Astrocyte (in vitro differentiated cells and primary cell): ENCODE results near the gene GRAMD4. TPM values are rescaled to one million over a fixed set of nuclear protein-coding genes. Genes with fewer than 3 reads are reported as not detected.

Experiments
- DNase-seq: peaks from one replicate; pipeline ENCODE4 v3.0.0-alpha.2; 2010; ENCODE audit warnings: low read depth
- FAIRE-seq: peaks from 2 replicates; lab custom pipeline; 2011; peaks lifted over from hg19 to GRCh38; lab: Jason Lieb, UNC
- H2AFZ ChIP-seq: 2 replicates; pipeline ENCODE4 v1.6.0; 2012; ENCODE audit warnings: low read depth, low read length, inconsistent platforms
- H3K27ac ChIP-seq: 2 replicates; pipeline ENCODE4 v1.5.1; 2011; ENCODE audit warnings: low read depth, low read length, inconsistent platforms
- H3K27me3 ChIP-seq: 2 replicates; pipeline ENCODE4 v1.6.0; 2011; ENCODE audit warnings: low read length, inconsistent platforms; ENCODE audit not compliant: insufficient read depth
- H3K36me3 ChIP-seq: 2 replicates; pipeline ENCODE4 v1.5.1; 2011; ENCODE audit warnings: low read length, inconsistent platforms; ENCODE audit not compliant: insufficient read depth
- H3K4me1 ChIP-seq: 2 replicates; pipeline ENCODE4 v1.5.1; 2011; ENCODE audit warnings: low read length, inconsistent platforms; ENCODE audit not compliant: insufficient read depth
- H3K4me2 ChIP-seq: 2 replicates; pipeline ENCODE4 v1.6.0; 2012; ENCODE audit warnings: low read length, inconsistent platforms
- H3K4me3 ChIP-seq: 2 replicates; pipeline ENCODE4 v1.5.1; 2011; ENCODE audit warnings: low read depth, mild to moderate bottlenecking, low read length, inconsistent platforms; ENCODE audit not compliant: insufficient read depth
- H3K79me2 ChIP-seq: 2 replicates; pipeline ENCODE4 v1.6.0; 2012; ENCODE audit warnings: mild to moderate bottlenecking, low read length, inconsistent platforms; ENCODE audit not compliant: insufficient read depth
- H3K9ac ChIP-seq: 2 replicates; pipeline ENCODE4 v1.6.0; 2012; ENCODE audit warnings: mild to moderate bottlenecking, low read length, inconsistent platforms
- H3K9me3 ChIP-seq: 2 replicates; pipeline ENCODE4 v1.5.1; 2012; ENCODE audit warnings: low read depth, mild to moderate bottlenecking, low read length, inconsistent platforms; ENCODE audit not compliant: insufficient read depth
- H4K20me1 ChIP-seq: 2 replicates; pipeline ENCODE4 v1.6.0; 2012; ENCODE audit warnings: low read length, inconsistent platforms; ENCODE audit not compliant: insufficient read depth
- H3K27ac Mint-ChIP-seq: one replicate; pipeline ENCODE4 v1.8.0; 2021; ENCODE audit warnings: mild to moderate bottlenecking, mixed read lengths; ENCODE audit not compliant: unreplicated experiment
- H3K27me3 Mint-ChIP-seq: one replicate; pipeline ENCODE4 v1.8.0; 2021; ENCODE audit warnings: low read depth, mixed read lengths; ENCODE audit not compliant: unreplicated experiment
- H3K36me3 Mint-ChIP-seq: one replicate; pipeline ENCODE4 v1.8.0; 2021; ENCODE audit warnings: low read depth, mixed read lengths; ENCODE audit not compliant: unreplicated experiment
- H3K4me1 Mint-ChIP-seq: one replicate; pipeline ENCODE4 v1.8.0; 2021; ENCODE audit warnings: low read depth, mixed read lengths; ENCODE audit not compliant: unreplicated experiment
- H3K4me3 Mint-ChIP-seq: one replicate; pipeline ENCODE4 v1.8.0; 2021; ENCODE audit warnings: mild to moderate bottlenecking, moderate library complexity, mixed read lengths; ENCODE audit not compliant: unreplicated experiment
- H3K9me3 Mint-ChIP-seq: one replicate; pipeline ENCODE4 v1.8.0; 2021; ENCODE audit warnings: mild to moderate bottlenecking, mixed read lengths; ENCODE audit not compliant: unreplicated experiment
- CTCF ChIP-seq: IDR thresholded peaks from 2 replicates; pipeline ENCODE4 v1.5.1; 2011; ENCODE audit warnings: low read depth, mild to moderate bottlenecking, inconsistent platforms, low read length, moderate library complexity; ENCODE audit not compliant: insufficient read depth
- EZH2 ChIP-seq: IDR thresholded peaks from 2 replicates; pipeline ENCODE4 v1.6.1; 2012; ENCODE audit warnings: mild to moderate bottlenecking, low read length, inconsistent platforms; ENCODE audit not compliant: insufficient read depth
- total RNA-seq: library from RNA; stranded (reverse); gene quantifications from 2 replicates; pipeline ENCODE4 v1.2.1, GENCODE V29; 2021

Gene GRAMD4
- total RNA-seq, 1 donor from 2014 or later, result 17.8 TPM

- H3K4me3 ChIP-seq, result no peak overlapping the region
- H3K27me3 ChIP-seq, result no peaks in the 10 kb centered on the region
- H3K79me2 ChIP-seq, result no peaks in the 10 kb centered on the region
- TF ChIP-seq CTCF (no peak), EZH2 (no peak)
- no peak overlapping the region for H3K27ac ChIP-seq
- H3K9ac ChIP-seq, result no peak overlapping the region
- peaks cover 2% of the 10 kb centered on the region for H3K27me3 Mint-ChIP-seq
- H3K4me1 ChIP-seq, result no peaks in the 10 kb centered on the region
- DNase-seq, result no peak
- peaks cover 15% of the 10 kb centered on the region for H4K20me1 ChIP-seq
- peaks cover 11% of the 10 kb centered on the region for H3K36me3 Mint-ChIP-seq
- H2AFZ ChIP-seq, result no peak overlapping the region
- H3K9me3 Mint-ChIP-seq, result peaks cover 4% of the 10 kb centered on the region
- peaks cover 4% of the 10 kb centered on the region for H3K4me1 Mint-ChIP-seq
- FAIRE-seq, result no peak
- H3K9me3 ChIP-seq, result no peaks in the 10 kb centered on the region
- no peak overlapping the region for H3K4me2 ChIP-seq
- H3K27ac Mint-ChIP-seq, result no peak overlapping the region
- no peak overlapping the region for H3K4me3 Mint-ChIP-seq
- H3K36me3 ChIP-seq, result no peaks in the 10 kb centered on the region
Observed at GRCh38 chr22:46631113-46631512, 10.9 kb downstream of the GRAMD4 start.

GRCh38 chr22:46632646-46633249, 12.6 kb downstream of the GRAMD4 start:
- Histone ChIP-seq H3K27ac (no peak overlapping the region), H3K79me2 (no peaks in the 10 kb centered on the region), H3K27me3 (no peaks in the 10 kb centered on the region), H2AFZ (no peak overlapping the region), H3K9me3 (no peaks in the 10 kb centered on the region), H3K36me3 (no peaks in the 10 kb centered on the region), H4K20me1 (peaks cover 10% of the 10 kb centered on the region), H3K9ac (no peak overlapping the region), H3K4me3 (no peak overlapping the region), H3K4me1 (no peaks in the 10 kb centered on the region), H3K4me2 (no peak overlapping the region)
- DNase-seq (no peak), FAIRE-seq (no peak)
- H3K4me1 Mint-ChIP-seq, result peaks cover 4% of the 10 kb centered on the region
- no peak overlapping the region for H3K4me3 Mint-ChIP-seq
- H3K9me3 Mint-ChIP-seq, result peaks cover 4% of the 10 kb centered on the region
- peaks cover 2% of the 10 kb centered on the region for H3K27me3 Mint-ChIP-seq
- H3K36me3 Mint-ChIP-seq, result peaks cover 9% of the 10 kb centered on the region
- TF ChIP-seq CTCF (no peak), EZH2 (no peak)
- H3K27ac Mint-ChIP-seq, result no peak overlapping the region

GRCh38 chr22:46633334-46633890, 13.2 kb downstream of the GRAMD4 start:
- no peaks in the 10 kb centered on the region for H3K27me3 ChIP-seq
- no peak for TF ChIP-seq CTCF
- TF ChIP-seq EZH2, result no peak
- H3K36me3 ChIP-seq, result no peaks in the 10 kb centered on the region
- peaks cover 4% of the 10 kb centered on the region for H3K4me1 Mint-ChIP-seq
- H3K9ac ChIP-seq, result no peak overlapping the region
- peaks cover 2% of the 10 kb centered on the region for H3K27me3 Mint-ChIP-seq
- peaks cover 10% of the 10 kb centered on the region for H4K20me1 ChIP-seq
- peaks cover 4% of the 10 kb centered on the region for H3K9me3 Mint-ChIP-seq
- H3K27ac ChIP-seq, result no peak overlapping the region
- H3K36me3 Mint-ChIP-seq, result peaks cover 9% of the 10 kb centered on the region
- no peak for FAIRE-seq
- no peak overlapping the region for H3K27ac Mint-ChIP-seq
- no peak overlapping the region for H3K4me3 Mint-ChIP-seq
- H3K79me2 ChIP-seq, result no peaks in the 10 kb centered on the region
- no peak for DNase-seq
- no peaks in the 10 kb centered on the region for H3K4me1 ChIP-seq
- H3K9me3 ChIP-seq, result no peaks in the 10 kb centered on the region
- no peak overlapping the region for H2AFZ ChIP-seq
- no peak overlapping the region for H3K4me2 ChIP-seq
- H3K4me3 ChIP-seq, result no peak overlapping the region
